ENCODE data around the gene TADA2B. TPM values are rescaled to one million over a fixed set of nuclear protein-coding genes. Genes with fewer than 3 reads are reported as not detected.

TADA2B gene
- total and polyA plus RNA-seq, 10 of the 15 experiments (the other 5 are each of a cell fraction or from before 2014, with no cell fraction given): 0.66 to 12.0 (median 5.6) TPM

DNA sequence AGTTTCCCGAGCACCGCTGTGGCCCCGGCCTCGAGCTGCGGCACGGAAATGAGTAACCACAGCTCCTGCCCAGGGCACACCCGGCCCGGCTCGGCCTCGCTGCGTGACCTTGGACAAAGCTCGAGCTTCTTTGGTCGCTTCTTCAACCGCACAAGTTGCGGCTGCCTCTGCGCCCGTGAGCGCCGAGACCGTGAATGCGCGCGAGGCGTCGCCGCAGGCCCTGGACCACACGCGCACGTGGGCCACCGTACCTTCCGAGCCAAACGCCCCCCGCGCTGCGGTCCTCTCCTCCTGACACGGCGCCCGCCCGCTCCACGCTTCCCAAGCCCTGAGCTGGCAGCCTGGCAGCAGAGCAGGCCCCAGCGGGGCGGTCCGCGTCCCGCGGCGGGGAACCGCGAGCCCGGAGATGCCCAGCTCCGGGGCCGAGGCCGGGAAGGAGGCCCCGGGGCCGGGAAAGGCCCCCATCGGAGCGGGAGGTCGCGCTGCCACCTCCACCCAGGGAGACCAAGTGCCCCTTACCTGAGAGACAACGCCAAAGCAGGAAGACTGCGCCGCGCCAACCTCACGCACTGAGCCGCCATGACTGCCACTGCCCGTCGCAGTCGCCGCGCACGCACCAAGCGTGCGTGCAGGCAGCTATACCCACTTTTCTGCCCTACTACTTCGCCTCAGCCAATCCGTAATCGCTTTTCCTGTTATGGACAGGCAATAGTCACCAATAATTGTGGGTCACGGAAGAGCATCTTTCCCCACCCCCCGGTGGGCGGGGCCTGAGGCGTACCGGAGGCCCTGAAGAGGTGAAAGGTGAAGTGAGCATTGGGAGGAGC lies 24.5 kb downstream of the TADA2B start, which contains the start of gene GRPEL1 (continued):
- TF ChIP-seq, protein P1, sequence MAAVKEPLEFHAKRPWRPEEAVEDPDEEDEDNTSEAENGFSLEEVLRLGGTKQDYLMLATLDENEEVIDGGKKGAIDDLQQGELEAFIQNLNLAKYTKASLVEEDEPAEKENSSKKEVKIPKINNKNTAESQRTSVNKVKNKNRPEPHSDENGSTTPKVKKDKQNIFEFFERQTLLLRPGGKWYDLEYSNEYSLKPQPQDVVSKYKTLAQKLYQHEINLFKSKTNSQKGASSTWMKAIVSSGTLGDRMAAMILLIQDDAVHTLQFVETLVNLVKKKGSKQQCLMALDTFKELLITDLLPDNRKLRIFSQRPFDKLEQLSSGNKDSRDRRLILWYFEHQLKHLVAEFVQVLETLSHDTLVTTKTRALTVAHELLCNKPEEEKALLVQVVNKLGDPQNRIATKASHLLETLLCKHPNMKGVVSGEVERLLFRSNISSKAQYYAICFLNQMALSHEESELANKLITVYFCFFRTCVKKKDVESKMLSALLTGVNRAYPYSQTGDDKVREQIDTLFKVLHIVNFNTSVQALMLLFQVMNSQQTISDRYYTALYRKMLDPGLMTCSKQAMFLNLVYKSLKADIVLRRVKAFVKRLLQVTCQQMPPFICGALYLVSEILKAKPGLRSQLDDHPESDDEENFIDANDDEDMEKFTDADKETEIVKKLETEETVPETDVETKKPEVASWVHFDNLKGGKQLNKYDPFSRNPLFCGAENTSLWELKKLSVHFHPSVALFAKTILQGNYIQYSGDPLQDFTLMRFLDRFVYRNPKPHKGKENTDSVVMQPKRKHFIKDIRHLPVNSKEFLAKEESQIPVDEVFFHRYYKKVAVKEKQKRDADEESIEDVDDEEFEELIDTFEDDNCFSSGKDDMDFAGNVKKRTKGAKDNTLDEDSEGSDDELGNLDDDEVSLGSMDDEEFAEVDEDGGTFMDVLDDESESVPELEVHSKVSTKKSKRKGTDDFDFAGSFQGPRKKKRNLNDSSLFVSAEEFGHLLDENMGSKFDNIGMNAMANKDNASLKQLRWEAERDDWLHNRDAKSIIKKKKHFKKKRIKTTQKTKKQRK (IDR thresholded peaks at IDR 0.05; ENCODE audit: low read depth, low read length): 0 out of 2 replicates have a peak, but pooled peaks have one; percentile 21
- TF ChIP-seq EGR1 (IDR thresholded peaks at IDR 0.05; ENCODE audit: borderline replicate concordance in 1 of 2, low read depth in 2 of 2, low read length in 2 of 2): no peak
- TF ChIP-seq CBX5 (IDR thresholded peaks at IDR 0.05; ENCODE audit: low read depth): no peak
- peak; percentile 90 for TF ChIP-seq GATAD2B (conservative IDR thresholded peaks at IDR 0.05; ENCODE audit: low read depth)
- TF ChIP-seq, protein P2, sequence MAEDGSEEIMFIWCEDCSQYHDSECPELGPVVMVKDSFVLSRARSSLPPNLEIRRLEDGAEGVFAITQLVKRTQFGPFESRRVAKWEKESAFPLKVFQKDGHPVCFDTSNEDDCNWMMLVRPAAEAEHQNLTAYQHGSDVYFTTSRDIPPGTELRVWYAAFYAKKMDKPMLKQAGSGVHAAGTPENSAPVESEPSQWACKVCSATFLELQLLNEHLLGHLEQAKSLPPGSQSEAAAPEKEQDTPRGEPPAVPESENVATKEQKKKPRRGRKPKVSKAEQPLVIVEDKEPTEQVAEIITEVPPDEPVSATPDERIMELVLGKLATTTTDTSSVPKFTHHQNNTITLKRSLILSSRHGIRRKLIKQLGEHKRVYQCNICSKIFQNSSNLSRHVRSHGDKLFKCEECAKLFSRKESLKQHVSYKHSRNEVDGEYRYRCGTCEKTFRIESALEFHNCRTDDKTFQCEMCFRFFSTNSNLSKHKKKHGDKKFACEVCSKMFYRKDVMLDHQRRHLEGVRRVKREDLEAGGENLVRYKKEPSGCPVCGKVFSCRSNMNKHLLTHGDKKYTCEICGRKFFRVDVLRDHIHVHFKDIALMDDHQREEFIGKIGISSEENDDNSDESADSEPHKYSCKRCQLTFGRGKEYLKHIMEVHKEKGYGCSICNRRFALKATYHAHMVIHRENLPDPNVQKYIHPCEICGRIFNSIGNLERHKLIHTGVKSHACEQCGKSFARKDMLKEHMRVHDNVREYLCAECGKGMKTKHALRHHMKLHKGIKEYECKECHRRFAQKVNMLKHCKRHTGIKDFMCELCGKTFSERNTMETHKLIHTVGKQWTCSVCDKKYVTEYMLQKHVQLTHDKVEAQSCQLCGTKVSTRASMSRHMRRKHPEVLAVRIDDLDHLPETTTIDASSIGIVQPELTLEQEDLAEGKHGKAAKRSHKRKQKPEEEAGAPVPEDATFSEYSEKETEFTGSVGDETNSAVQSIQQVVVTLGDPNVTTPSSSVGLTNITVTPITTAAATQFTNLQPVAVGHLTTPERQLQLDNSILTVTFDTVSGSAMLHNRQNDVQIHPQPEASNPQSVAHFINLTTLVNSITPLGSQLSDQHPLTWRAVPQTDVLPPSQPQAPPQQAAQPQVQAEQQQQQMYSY (CRISPR knock-in tag; IDR thresholded peaks at IDR 0.05): no peak
- peak; percentile 63 for TF ChIP-seq RFX5 (IDR thresholded peaks at IDR 0.05; ENCODE audit: low read depth, low read length)
- no peak for TF ChIP-seq FOXM1 (IDR thresholded peaks at IDR 0.05; ENCODE audit: low read depth, low read length)
- TF ChIP-seq SRF (IDR thresholded peaks at IDR 0.05; ENCODE audit: low read depth in 2 of 2, low read length in 2 of 2): no peak
- TF ChIP-seq TAF1 (IDR thresholded peaks at IDR 0.05; ENCODE audit: borderline replicate concordance, low read depth, low read length): peak; percentile 75
- no peak for TF ChIP-seq MEF2A (IDR thresholded peaks at IDR 0.05; ENCODE audit: insufficient read depth, low read depth, low read length)
- peak; percentile 80; the same call in 1 of the 2 replicates for TF ChIP-seq SMAD5 (IDR thresholded peaks at IDR 0.05; ENCODE audit: low read depth)
- TF ChIP-seq, protein P3, sequence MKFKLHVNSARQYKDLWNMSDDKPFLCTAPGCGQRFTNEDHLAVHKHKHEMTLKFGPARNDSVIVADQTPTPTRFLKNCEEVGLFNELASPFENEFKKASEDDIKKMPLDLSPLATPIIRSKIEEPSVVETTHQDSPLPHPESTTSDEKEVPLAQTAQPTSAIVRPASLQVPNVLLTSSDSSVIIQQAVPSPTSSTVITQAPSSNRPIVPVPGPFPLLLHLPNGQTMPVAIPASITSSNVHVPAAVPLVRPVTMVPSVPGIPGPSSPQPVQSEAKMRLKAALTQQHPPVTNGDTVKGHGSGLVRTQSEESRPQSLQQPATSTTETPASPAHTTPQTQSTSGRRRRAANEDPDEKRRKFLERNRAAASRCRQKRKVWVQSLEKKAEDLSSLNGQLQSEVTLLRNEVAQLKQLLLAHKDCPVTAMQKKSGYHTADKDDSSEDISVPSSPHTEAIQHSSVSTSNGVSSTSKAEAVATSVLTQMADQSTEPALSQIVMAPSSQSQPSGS (IDR thresholded peaks at IDR 0.05; ENCODE audit: low read length): no peak
- no peak for TF ChIP-seq SPI1 (IDR thresholded peaks at IDR 0.05; ENCODE audit: borderline replicate concordance, insufficient read depth, low read depth, low read length)
- TF ChIP-seq CEBPB (IDR thresholded peaks at IDR 0.05; ENCODE audit: borderline replicate concordance in 1 of 2, low read depth in 2 of 2, low read length in 2 of 2): no peak
- TF ChIP-seq, protein P4, sequence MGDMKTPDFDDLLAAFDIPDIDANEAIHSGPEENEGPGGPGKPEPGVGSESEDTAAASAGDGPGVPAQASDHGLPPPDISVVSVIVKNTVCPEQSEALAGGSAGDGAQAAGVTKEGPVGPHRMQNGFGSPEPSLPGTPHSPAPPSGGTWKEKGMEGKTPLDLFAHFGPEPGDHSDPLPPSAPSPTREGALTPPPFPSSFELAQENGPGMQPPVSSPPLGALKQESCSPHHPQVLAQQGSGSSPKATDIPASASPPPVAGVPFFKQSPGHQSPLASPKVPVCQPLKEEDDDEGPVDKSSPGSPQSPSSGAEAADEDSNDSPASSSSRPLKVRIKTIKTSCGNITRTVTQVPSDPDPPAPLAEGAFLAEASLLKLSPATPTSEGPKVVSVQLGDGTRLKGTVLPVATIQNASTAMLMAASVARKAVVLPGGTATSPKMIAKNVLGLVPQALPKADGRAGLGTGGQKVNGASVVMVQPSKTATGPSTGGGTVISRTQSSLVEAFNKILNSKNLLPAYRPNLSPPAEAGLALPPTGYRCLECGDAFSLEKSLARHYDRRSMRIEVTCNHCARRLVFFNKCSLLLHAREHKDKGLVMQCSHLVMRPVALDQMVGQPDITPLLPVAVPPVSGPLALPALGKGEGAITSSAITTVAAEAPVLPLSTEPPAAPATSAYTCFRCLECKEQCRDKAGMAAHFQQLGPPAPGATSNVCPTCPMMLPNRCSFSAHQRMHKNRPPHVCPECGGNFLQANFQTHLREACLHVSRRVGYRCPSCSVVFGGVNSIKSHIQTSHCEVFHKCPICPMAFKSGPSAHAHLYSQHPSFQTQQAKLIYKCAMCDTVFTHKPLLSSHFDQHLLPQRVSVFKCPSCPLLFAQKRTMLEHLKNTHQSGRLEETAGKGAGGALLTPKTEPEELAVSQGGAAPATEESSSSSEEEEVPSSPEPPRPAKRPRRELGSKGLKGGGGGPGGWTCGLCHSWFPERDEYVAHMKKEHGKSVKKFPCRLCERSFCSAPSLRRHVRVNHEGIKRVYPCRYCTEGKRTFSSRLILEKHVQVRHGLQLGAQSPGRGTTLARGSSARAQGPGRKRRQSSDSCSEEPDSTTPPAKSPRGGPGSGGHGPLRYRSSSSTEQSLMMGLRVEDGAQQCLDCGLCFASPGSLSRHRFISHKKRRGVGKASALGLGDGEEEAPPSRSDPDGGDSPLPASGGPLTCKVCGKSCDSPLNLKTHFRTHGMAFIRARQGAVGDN (IDR thresholded peaks at IDR 0.05): peak; percentile 63
- no peak for TF ChIP-seq CHD4 (IDR thresholded peaks at IDR 0.05)

All from GM12878 (cell line).